Neutrophil (primary cell): ENCODE results near the gene ANO6.

Experiments
- H3K27ac ChIP-seq: fragments of 200-600 bp; sonication (generic); 2 replicates; pipeline ENCODE4 v1.5.1; 2016; ENCODE audit warnings: mild to moderate bottlenecking, moderate library complexity
- H3K27me3 ChIP-seq: fragments of 200-600 bp; sonication (generic); 2 replicates; pipeline ENCODE4 v1.6.0; 2016; ENCODE audit warnings: mild to moderate bottlenecking
- H3K36me3 ChIP-seq: fragments of 200-600 bp; sonication (generic); 2 replicates; pipeline ENCODE4 v1.5.1; 2017
- H3K4me1 ChIP-seq, 2 experiments: fragments of 200-600 bp in 1 of 2; sonication (generic) in 1 of 2; 1 replicate in 1 of 2; 2 replicates in 1 of 2; pipeline versions ENCODE4 v1.5.1 to v1.6.1; 2013 to 2016; ENCODE audit warnings: low read depth in 1 of 2, low read length in 1 of 2, mild to moderate bottlenecking in 1 of 2, moderate library complexity in 1 of 2; ENCODE audit not compliant: control insufficient read depth in 1 of 2, insufficient read depth in 1 of 2
- H3K4me3 ChIP-seq, 2 experiments: fragments of 200-600 bp in 1 of 2; sonication (generic) in 1 of 2; 1 replicate in 1 of 2; 2 replicates in 1 of 2; pipeline ENCODE4 v1.5.1; 2013 to 2016; ENCODE audit warnings: low read depth in 1 of 2, low read length in 1 of 2, mild to moderate bottlenecking in 1 of 2, moderate library complexity in 1 of 2
- H3K9me3 ChIP-seq: fragments of 200-600 bp; sonication (generic); 2 replicates; pipeline ENCODE4 v1.5.1; 2016
- TF ChIP-seq, protein P1 (sequence below): fragments of 200-600 bp; sonication (generic); IDR thresholded peaks from 2 replicates; pipeline ENCODE4 v1.5.1; 2016; ENCODE audit warnings: antibody characterized with exemption

The ANO6 gene

DNA sequence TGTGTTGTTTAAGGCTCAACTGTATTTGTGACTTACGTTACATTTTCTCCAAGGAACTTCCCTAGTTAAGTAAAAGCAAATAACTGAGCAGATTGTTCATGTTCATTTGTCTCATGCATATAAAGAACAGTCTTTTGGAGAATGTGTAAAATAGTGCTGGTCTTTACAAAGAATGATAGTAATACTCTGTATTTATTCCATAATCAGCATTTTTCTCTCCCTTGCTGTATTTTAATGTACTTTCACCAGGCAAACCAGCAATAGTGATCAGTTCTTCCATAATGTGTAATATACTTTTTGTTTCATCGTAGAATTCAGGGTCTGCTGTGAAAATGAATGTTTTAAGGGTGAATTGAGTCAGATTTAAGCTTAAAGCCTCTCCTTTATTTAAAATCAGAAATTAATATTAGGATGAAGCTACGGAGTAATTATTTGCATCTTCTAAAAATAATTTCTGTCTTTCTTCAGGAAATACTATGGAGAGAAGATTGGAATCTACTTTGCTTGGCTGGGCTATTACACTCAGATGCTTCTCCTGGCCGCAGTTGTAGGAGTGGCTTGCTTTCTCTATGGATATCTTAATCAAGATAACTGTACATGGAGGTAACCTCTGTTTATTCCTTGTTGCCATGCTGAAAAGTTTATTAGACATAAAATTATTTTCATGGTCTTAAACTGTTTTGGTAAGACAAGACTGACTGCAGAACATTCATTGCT lies 141.1 kb downstream of the ANO6 start:
- Histone ChIP-seq H3K36me3 (peaks cover 25% of the 10 kb centered on the region), H3K27ac (no peak overlapping the region), H3K4me1 (no peaks in the 10 kb centered on the region), H3K27me3 (no peaks in the 10 kb centered on the region), H3K4me3 (no peak overlapping the region), H3K9me3 (no peaks in the 10 kb centered on the region)
- TF ChIP-seq, protein P1, sequence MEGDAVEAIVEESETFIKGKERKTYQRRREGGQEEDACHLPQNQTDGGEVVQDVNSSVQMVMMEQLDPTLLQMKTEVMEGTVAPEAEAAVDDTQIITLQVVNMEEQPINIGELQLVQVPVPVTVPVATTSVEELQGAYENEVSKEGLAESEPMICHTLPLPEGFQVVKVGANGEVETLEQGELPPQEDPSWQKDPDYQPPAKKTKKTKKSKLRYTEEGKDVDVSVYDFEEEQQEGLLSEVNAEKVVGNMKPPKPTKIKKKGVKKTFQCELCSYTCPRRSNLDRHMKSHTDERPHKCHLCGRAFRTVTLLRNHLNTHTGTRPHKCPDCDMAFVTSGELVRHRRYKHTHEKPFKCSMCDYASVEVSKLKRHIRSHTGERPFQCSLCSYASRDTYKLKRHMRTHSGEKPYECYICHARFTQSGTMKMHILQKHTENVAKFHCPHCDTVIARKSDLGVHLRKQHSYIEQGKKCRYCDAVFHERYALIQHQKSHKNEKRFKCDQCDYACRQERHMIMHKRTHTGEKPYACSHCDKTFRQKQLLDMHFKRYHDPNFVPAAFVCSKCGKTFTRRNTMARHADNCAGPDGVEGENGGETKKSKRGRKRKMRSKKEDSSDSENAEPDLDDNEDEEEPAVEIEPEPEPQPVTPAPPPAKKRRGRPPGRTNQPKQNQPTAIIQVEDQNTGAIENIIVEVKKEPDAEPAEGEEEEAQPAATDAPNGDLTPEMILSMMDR, result no peak

GRCh38 chr12:45357539-45358417 lies 141.9 kb downstream of the ANO6 start:
- TF ChIP-seq, protein P1, result no peak
- Histone ChIP-seq H3K27ac (no peak overlapping the region), H3K4me1 (no peaks in the 10 kb centered on the region), H3K9me3 (no peaks in the 10 kb centered on the region), H3K27me3 (no peaks in the 10 kb centered on the region), H3K4me3 (no peak overlapping the region), H3K36me3 (peaks cover 24% of the 10 kb centered on the region)

DNA sequence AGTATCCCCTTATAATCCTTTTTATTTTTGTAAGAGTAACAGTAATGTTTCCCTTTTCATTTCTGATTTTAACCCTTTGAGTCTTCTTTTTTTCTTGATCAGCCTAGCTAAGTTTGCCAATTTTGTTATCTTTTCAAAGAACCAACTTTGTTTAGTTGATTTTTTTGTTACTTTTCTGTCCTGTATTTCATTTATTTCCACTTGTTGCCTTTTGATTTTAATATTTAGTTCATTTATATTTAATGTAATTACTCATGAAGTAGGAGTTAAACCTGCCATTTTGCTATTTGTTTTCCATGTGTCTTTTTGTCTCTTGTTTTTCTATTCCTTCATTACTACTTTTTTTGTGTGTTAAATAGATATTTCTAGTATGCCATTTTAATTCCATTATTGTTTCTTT lies 146.4 kb downstream of the ANO6 start:
- H3K9me3 ChIP-seq, result no peaks in the 10 kb centered on the region
- no peaks in the 10 kb centered on the region for H3K4me1 ChIP-seq
- TF ChIP-seq, protein P1, result no peak
- no peaks in the 10 kb centered on the region for H3K27me3 ChIP-seq
- no peak overlapping the region for H3K27ac ChIP-seq
- H3K36me3 ChIP-seq, result peaks cover 9% of the 10 kb centered on the region
- no peak overlapping the region for H3K4me3 ChIP-seq

DNA sequence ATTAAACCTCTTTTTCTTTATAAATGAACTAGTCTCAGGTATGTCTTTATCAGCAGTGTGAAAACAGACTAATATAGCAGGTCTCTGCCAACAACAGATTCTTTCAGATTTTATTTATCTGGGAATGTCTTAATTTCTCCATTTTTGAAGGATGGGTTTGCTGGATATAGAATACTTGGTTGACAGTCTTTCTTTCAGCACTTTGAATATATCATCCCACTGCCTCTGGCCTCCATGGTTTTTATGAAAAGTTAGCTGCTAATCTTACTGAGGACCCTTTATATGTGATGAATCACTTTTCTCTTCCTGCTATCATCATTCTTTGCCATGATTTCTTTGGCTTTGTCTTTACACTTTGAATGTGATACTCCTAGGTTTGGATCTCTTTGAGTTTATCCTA lies 148.0 kb downstream of the ANO6 start:
- H3K4me3 ChIP-seq, result no peak overlapping the region

DNA sequence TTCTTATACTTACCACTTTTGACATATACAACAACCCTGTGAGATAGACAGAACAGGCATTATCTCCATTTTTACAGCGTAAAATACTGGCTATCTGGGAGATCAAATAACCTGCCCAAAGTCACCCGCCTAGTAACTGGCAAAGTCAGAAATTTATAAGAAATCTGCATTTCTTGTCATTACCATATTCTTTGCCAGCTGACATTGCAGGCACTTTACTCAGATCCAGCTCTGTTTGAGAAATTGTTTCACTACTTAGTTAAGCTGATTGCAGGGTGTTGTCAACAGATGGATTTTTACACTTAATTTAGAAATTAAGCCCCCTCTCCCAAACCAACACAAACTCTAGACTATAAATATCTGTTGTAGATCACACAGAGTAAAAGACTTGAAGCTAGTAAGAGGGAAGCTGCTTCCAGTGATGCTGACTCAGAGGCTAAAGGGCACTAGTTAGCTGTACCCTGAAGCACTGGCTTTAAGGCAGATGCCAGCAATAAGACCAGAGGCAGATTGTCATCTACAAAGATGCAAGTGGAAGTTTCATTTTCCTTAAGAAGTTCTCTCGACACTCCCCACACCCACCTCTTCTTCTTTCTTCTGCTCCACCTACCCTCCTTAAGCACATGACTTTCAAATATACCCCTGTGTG lies 153.1 kb downstream of the ANO6 start:
- Histone ChIP-seq H3K9me3 (no peaks in the 10 kb centered on the region), H3K27ac (no peak overlapping the region), H3K36me3 (peaks cover 28% of the 10 kb centered on the region), H3K4me3 (no peak overlapping the region), H3K4me1 (no peaks in the 10 kb centered on the region), H3K27me3 (no peaks in the 10 kb centered on the region)
- TF ChIP-seq, protein P1, result no peak

More for the DNA sequence above, 148.0 kb downstream of the ANO6 start:
- Histone ChIP-seq H3K27me3 (no peaks in the 10 kb centered on the region), H3K4me1 (no peaks in the 10 kb centered on the region), H3K36me3 (peaks cover 13% of the 10 kb centered on the region), H3K9me3 (no peaks in the 10 kb centered on the region), H3K27ac (no peak overlapping the region)
- TF ChIP-seq, protein P1, result no peak
